Measurements from ENCODE around the gene LXN. TPM values are rescaled to one million over a fixed set of nuclear protein-coding genes. Genes with fewer than 3 reads are reported as not detected.

LXN gene
- total RNA-seq, 2 donors from 2014 or later, result 8.8 to 10.0 TPM

GRCh38 chr3:158678687-158679086, 6.2 kb upstream of the LXN start:
- H3K4me3 Mint-ChIP-seq, result no peak overlapping the region
- H3K9ac ChIP-seq (ENCODE audit: extremely low read depth, low read length, poor library complexity, severe bottlenecking), result no peak overlapping the region
- H3K4me1 ChIP-seq (ENCODE audit: control insufficient read depth, insufficient read depth, low read length), result no peaks in the 10 kb centered on the region
- no peak for DNase-seq
- H3K4me3 ChIP-seq (ENCODE audit: low read length), result no peak overlapping the region
- no peaks in the 10 kb centered on the region for H3K27me3 ChIP-seq (ENCODE audit: control insufficient read depth, insufficient read depth, low read length, poor library complexity, severe bottlenecking)
- H3K36me3 Mint-ChIP-seq (ENCODE audit: low read depth), result no peaks in the 10 kb centered on the region
- no peak overlapping the region for H3K27ac Mint-ChIP-seq
- no peaks in the 10 kb centered on the region for H3K9me3 ChIP-seq (ENCODE audit: control insufficient read depth, low read length)
- TF ChIP-seq CTCF (conservative IDR thresholded peaks at IDR 0.05), result no peak
- H3K9me3 Mint-ChIP-seq, result no peaks in the 10 kb centered on the region
- WGBS, 2 experiments (ENCODE audit: insufficient coverage in 1 of 2, insufficient read length in 1 of 2), result 100% methylated on average over 1 to 2 of the region's 2 CpGs
- no peaks in the 10 kb centered on the region for H3K36me3 ChIP-seq (ENCODE audit: control insufficient read depth, insufficient read depth, low read length)
- no peaks in the 10 kb centered on the region for H3K27me3 Mint-ChIP-seq (ENCODE audit: insufficient read depth)
- H3K27ac ChIP-seq (ENCODE audit: low read depth, low read length), result no peak overlapping the region
- H3K4me1 Mint-ChIP-seq, result no peaks in the 10 kb centered on the region

GRCh38 chr3:158671821-158672214, 630 bp downstream of the LXN start:
- H3K36me3 Mint-ChIP-seq (ENCODE audit: low read depth), result peaks cover 9% of the 10 kb centered on the region
- Histone ChIP-seq H3K4me1 (ENCODE audit: control insufficient read depth, insufficient read depth, low read length) (no peaks in the 10 kb centered on the region), H3K27me3 (ENCODE audit: control insufficient read depth, insufficient read depth, low read length, poor library complexity, severe bottlenecking) (no peaks in the 10 kb centered on the region), H3K9me3 (ENCODE audit: control insufficient read depth, low read length) (no peaks in the 10 kb centered on the region), H3K36me3 (ENCODE audit: control insufficient read depth, insufficient read depth, low read length) (peaks cover 27% of the 10 kb centered on the region), H3K9ac (ENCODE audit: extremely low read depth, low read length, poor library complexity, severe bottlenecking) (peak overlapping the region; percentile 56), H3K27ac (ENCODE audit: low read depth, low read length) (no peak overlapping the region), H3K4me3 (ENCODE audit: low read length) (peak overlapping the region; percentile 84)
- no peak for DNase-seq
- peak overlapping the region; percentile 83 for H3K4me3 Mint-ChIP-seq
- peak overlapping the region; percentile 96 for H3K27ac Mint-ChIP-seq
- H3K27me3 Mint-ChIP-seq (ENCODE audit: insufficient read depth), result no peaks in the 10 kb centered on the region
- WGBS, 2 experiments (ENCODE audit: insufficient coverage in 1 of 2, insufficient read length in 1 of 2), result 33 to 40% methylated on average over 1 to 6 of the region's 6 CpGs
- no peak for TF ChIP-seq CTCF (conservative IDR thresholded peaks at IDR 0.05)
- H3K9me3 Mint-ChIP-seq, result no peaks in the 10 kb centered on the region
- H3K4me1 Mint-ChIP-seq, result peaks cover 14% of the 10 kb centered on the region

- no peaks in the 10 kb centered on the region for H3K9me3 ChIP-seq (ENCODE audit: control insufficient read depth, low read length)
- H3K27me3 ChIP-seq (ENCODE audit: control insufficient read depth, insufficient read depth, low read length, poor library complexity, severe bottlenecking), result no peaks in the 10 kb centered on the region
- no peaks in the 10 kb centered on the region for H3K27me3 Mint-ChIP-seq (ENCODE audit: insufficient read depth)
- peaks cover 14% of the 10 kb centered on the region for H3K4me1 Mint-ChIP-seq
- no peak overlapping the region for H3K9ac ChIP-seq (ENCODE audit: extremely low read depth, low read length, poor library complexity, severe bottlenecking)
- no peak overlapping the region for H3K4me3 Mint-ChIP-seq
- no peak overlapping the region for H3K27ac Mint-ChIP-seq
- 94 to 100% methylated on average over 1 to 2 of the region's 2 CpGs for WGBS, 2 experiments (ENCODE audit: insufficient coverage in 1 of 2, insufficient read length in 1 of 2)
- no peak overlapping the region for H3K4me3 ChIP-seq (ENCODE audit: low read length)
- H3K36me3 ChIP-seq (ENCODE audit: control insufficient read depth, insufficient read depth, low read length), result peaks cover 53% of the 10 kb centered on the region
- no peaks in the 10 kb centered on the region for H3K9me3 Mint-ChIP-seq
- DNase-seq, result no peak
- no peak overlapping the region for H3K27ac ChIP-seq (ENCODE audit: low read depth, low read length)
- TF ChIP-seq CTCF (conservative IDR thresholded peaks at IDR 0.05), result no peak
- H3K36me3 Mint-ChIP-seq (ENCODE audit: low read depth), result peaks cover 32% of the 10 kb centered on the region
- H3K4me1 ChIP-seq (ENCODE audit: control insufficient read depth, insufficient read depth, low read length), result no peaks in the 10 kb centered on the region
Observed at GRCh38 chr3:158668506-158668905, 3.9 kb downstream of the LXN start.
